ENCODE measurements around the gene IHH. TPM values are rescaled to one million over a fixed set of nuclear protein-coding genes. Genes with fewer than 3 reads are reported as not detected.

IHH gene
- total and polyA plus RNA-seq, 9 donors = 0.04 to 3.2 (median 0.14) TPM; not detected in 3

- Histone ChIP-seq H3K27ac (ENCODE audit: low read length) (no peak overlapping the region), H3K4me3 (ENCODE audit: low read length) (no peak overlapping the region), H3K27me3 (ENCODE audit: control insufficient read depth, insufficient read depth, low read length) (peaks cover 10% of the 10 kb centered on the region), H3K36me3 (ENCODE audit: control insufficient read depth, insufficient read depth, low read length) (no peaks in the 10 kb centered on the region), H3K9me3 (replicated peaks; ENCODE audit: control insufficient read depth, low read depth, low read length) (no peaks in the 10 kb centered on the region), H3K4me1 (ENCODE audit: control insufficient read depth, insufficient read depth, low read length) (peaks cover 10% of the 10 kb centered on the region)
- no peak for DNase-seq
- WGBS (ENCODE audit: insufficient coverage) = 83% methylated on average over 5 of the region's 6 CpGs
Measured at GRCh38 chr2:219019436-219019835, 41.3 kb downstream of the IHH start.

GRCh38 chr2:219018726-219019125, 42.0 kb downstream of the IHH start:
- 84% methylated on average over 8 of the region's 10 CpGs for WGBS (ENCODE audit: insufficient coverage)
- Histone ChIP-seq H3K27me3 (ENCODE audit: control insufficient read depth, insufficient read depth, low read length) (peaks cover 13% of the 10 kb centered on the region), H3K27ac (ENCODE audit: low read length) (no peak overlapping the region), H3K4me1 (ENCODE audit: control insufficient read depth, insufficient read depth, low read length) (peaks cover 10% of the 10 kb centered on the region), H3K9me3 (replicated peaks; ENCODE audit: control insufficient read depth, low read depth, low read length) (no peaks in the 10 kb centered on the region), H3K36me3 (ENCODE audit: control insufficient read depth, insufficient read depth, low read length) (no peaks in the 10 kb centered on the region), H3K4me3 (ENCODE audit: low read length) (no peak overlapping the region)
- no peak for DNase-seq

- Histone ChIP-seq H3K9me3 (replicated peaks; ENCODE audit: control insufficient read depth, low read depth, low read length) (no peaks in the 10 kb centered on the region), H3K4me3 (ENCODE audit: low read length) (no peak overlapping the region), H3K27ac (ENCODE audit: low read length) (no peak overlapping the region), H3K27me3 (ENCODE audit: control insufficient read depth, insufficient read depth, low read length) (peaks cover 17% of the 10 kb centered on the region), H3K4me1 (ENCODE audit: control insufficient read depth, insufficient read depth, low read length) (peaks cover 10% of the 10 kb centered on the region), H3K36me3 (ENCODE audit: control insufficient read depth, insufficient read depth, low read length) (no peaks in the 10 kb centered on the region)
- DNase-seq = no peak
- WGBS (ENCODE audit: insufficient coverage) = 88% methylated on average over 6 of the region's 7 CpGs
Measured at GRCh38 chr2:219018286-219018685, 42.4 kb downstream of the IHH start.

- H3K36me3 ChIP-seq (ENCODE audit: control insufficient read depth, insufficient read depth, low read length) = no peaks in the 10 kb centered on the region
- H3K4me1 ChIP-seq (ENCODE audit: control insufficient read depth, insufficient read depth, low read length) = peaks cover 10% of the 10 kb centered on the region
- DNase-seq = peak; percentile 54
- H3K9me3 ChIP-seq (replicated peaks; ENCODE audit: control insufficient read depth, low read depth, low read length) = no peaks in the 10 kb centered on the region
- peak overlapping the region; percentile 29 for H3K27ac ChIP-seq (ENCODE audit: low read length)
- peaks cover 19% of the 10 kb centered on the region for H3K27me3 ChIP-seq (ENCODE audit: control insufficient read depth, insufficient read depth, low read length)
- no peak overlapping the region for H3K4me3 ChIP-seq (ENCODE audit: low read length)
- WGBS (ENCODE audit: insufficient coverage) = 57% methylated on average over 7 of the region's 14 CpGs
Measured at GRCh38 chr2:219017201-219017931, 43.4 kb downstream of the IHH start.

- Histone ChIP-seq H3K4me1 (ENCODE audit: control insufficient read depth, insufficient read depth, low read length) (peaks cover 10% of the 10 kb centered on the region), H3K9me3 (replicated peaks; ENCODE audit: control insufficient read depth, low read depth, low read length) (no peaks in the 10 kb centered on the region), H3K36me3 (ENCODE audit: control insufficient read depth, insufficient read depth, low read length) (no peaks in the 10 kb centered on the region), H3K27ac (ENCODE audit: low read length) (peak overlapping the region; percentile 29), H3K27me3 (ENCODE audit: control insufficient read depth, insufficient read depth, low read length) (peaks cover 21% of the 10 kb centered on the region), H3K4me3 (ENCODE audit: low read length) (no peak overlapping the region)
- WGBS (ENCODE audit: insufficient coverage) = 85% methylated on average over 4 of the region's 11 CpGs
- no peak for DNase-seq
Measured at GRCh38 chr2:219016721-219017120, 44.0 kb downstream of the IHH start.

- H3K4me3 ChIP-seq (ENCODE audit: low read length) = no peak overlapping the region
- H3K4me1 ChIP-seq (ENCODE audit: control insufficient read depth, insufficient read depth, low read length) = no peaks in the 10 kb centered on the region
- H3K36me3 ChIP-seq (ENCODE audit: control insufficient read depth, insufficient read depth, low read length) = no peaks in the 10 kb centered on the region
- no peak overlapping the region for H3K27ac ChIP-seq (ENCODE audit: low read length)
- H3K9me3 ChIP-seq (replicated peaks; ENCODE audit: control insufficient read depth, low read depth, low read length) = no peaks in the 10 kb centered on the region
- no CpG with 5 or more reads among the region's 5 CpGs for WGBS (ENCODE audit: insufficient coverage)
- peaks cover 35% of the 10 kb centered on the region for H3K27me3 ChIP-seq (ENCODE audit: control insufficient read depth, insufficient read depth, low read length)
- DNase-seq = no peak
Measured at GRCh38 chr2:219010873-219011272, 49.8 kb downstream of the IHH start.

- peaks cover 41% of the 10 kb centered on the region for H3K27me3 ChIP-seq (ENCODE audit: control insufficient read depth, insufficient read depth, low read length)
Measured at GRCh38 chr2:219010162-219010756, 50.5 kb downstream of the IHH start.

GRCh38 chr2:219009294-219009693, 51.4 kb downstream of the IHH start:
- 56% methylated on average over 1 of the region's 2 CpGs for WGBS (ENCODE audit: insufficient coverage)
- peaks cover 45% of the 10 kb centered on the region for H3K27me3 ChIP-seq (ENCODE audit: control insufficient read depth, insufficient read depth, low read length)

More at GRCh38 chr2:219010162-219010756, 50.5 kb downstream of the IHH start:
- Histone ChIP-seq H3K36me3 (ENCODE audit: control insufficient read depth, insufficient read depth, low read length) (no peaks in the 10 kb centered on the region), H3K4me3 (ENCODE audit: low read length) (no peak overlapping the region), H3K27ac (ENCODE audit: low read length) (no peak overlapping the region), H3K4me1 (ENCODE audit: control insufficient read depth, insufficient read depth, low read length) (no peaks in the 10 kb centered on the region), H3K9me3 (replicated peaks; ENCODE audit: control insufficient read depth, low read depth, low read length) (no peaks in the 10 kb centered on the region)
- WGBS (ENCODE audit: insufficient coverage) = no CpG with 5 or more reads among the region's 6 CpGs
- DNase-seq = no peak

More at GRCh38 chr2:219009294-219009693, 51.4 kb downstream of the IHH start:
- no peak for DNase-seq
- no peaks in the 10 kb centered on the region for H3K9me3 ChIP-seq (replicated peaks; ENCODE audit: control insufficient read depth, low read depth, low read length)
- no peaks in the 10 kb centered on the region for H3K4me1 ChIP-seq (ENCODE audit: control insufficient read depth, insufficient read depth, low read length)
- no peak overlapping the region for H3K27ac ChIP-seq (ENCODE audit: low read length)
- no peaks in the 10 kb centered on the region for H3K36me3 ChIP-seq (ENCODE audit: control insufficient read depth, insufficient read depth, low read length)
- no peak overlapping the region for H3K4me3 ChIP-seq (ENCODE audit: low read length)

Other genes with a start within 250 kb of the IHH start
- gene PRKAG3, start 229.1 kb downstream of the IHH start, total RNA-seq = 19.3 TPM
- 10 to 100 TPM in 7 of 8 donors, 1 to 10 TPM in 1; 9.9 to 22.6 (median 19.0) TPM for gene PRKAG3, start 229.1 kb downstream of the IHH start, polyA plus RNA-seq (ENCODE audit: insufficient read depth in 1 of 8, insufficient read length in 8 of 8, low replicate concordance in 1 of 8)
- gene WNT6, start 201.1 kb downstream of the IHH start, total RNA-seq = 0.09 TPM
- gene WNT6, start 201.1 kb downstream of the IHH start, polyA plus RNA-seq (ENCODE audit: insufficient read depth in 1 of 8, insufficient read length in 8 of 8, low replicate concordance in 1 of 8) = 1 to 10 TPM in 1 of 8 donors, under 1 TPM in 5, not detected in 2; 0.11 to 2.8 (median 0.13) TPM
- gene WNT10A, start 180.1 kb downstream of the IHH start, total RNA-seq = 0.04 TPM
- gene WNT10A, start 180.1 kb downstream of the IHH start, polyA plus RNA-seq (ENCODE audit: insufficient read depth in 1 of 8, insufficient read length in 8 of 8, low replicate concordance in 1 of 8) = 1 to 10 TPM in 1 of 8 donors, under 1 TPM in 2, not detected in 5; 0.06 to 1.7 (median 0.07) TPM
- 0.04 TPM for gene CDK5R2, start 101.3 kb downstream of the IHH start, total RNA-seq
- gene CDK5R2, start 101.3 kb downstream of the IHH start, polyA plus RNA-seq (ENCODE audit: insufficient read depth in 1 of 8, insufficient read length in 8 of 8, low replicate concordance in 1 of 8) = under 1 TPM in 5 of 8 donors, not detected in 3; 0.07 to 0.16 (median 0.08) TPM
- not detected for gene FEV, start 75.7 kb downstream of the IHH start, total RNA-seq
- gene FEV, start 75.7 kb downstream of the IHH start, polyA plus RNA-seq (ENCODE audit: insufficient read depth in 1 of 8, insufficient read length in 8 of 8, low replicate concordance in 1 of 8) = under 1 TPM in 5 of 8 donors, not detected in 3; 0.08 to 0.62 (median 0.40) TPM
- gene CRYBA2, start 67.5 kb downstream of the IHH start, total RNA-seq = not detected
- not detected for gene CRYBA2, start 67.5 kb downstream of the IHH start, polyA plus RNA-seq (ENCODE audit: insufficient read depth in 1 of 8, insufficient read length in 8 of 8, low replicate concordance in 1 of 8)
- gene CFAP65, start 19.4 kb downstream of the IHH start, total RNA-seq = not detected
- gene CFAP65, start 19.4 kb downstream of the IHH start, polyA plus RNA-seq (ENCODE audit: insufficient read depth in 1 of 8, insufficient read length in 8 of 8, low replicate concordance in 1 of 8) = under 1 TPM in 2 of 8 donors, not detected in 6; 0.05 to 0.54 TPM
- gene NHEJ1, start 99.9 kb upstream of the IHH start, total RNA-seq = 14.1 TPM
- gene NHEJ1, start 99.9 kb upstream of the IHH start, polyA plus RNA-seq (ENCODE audit: insufficient read depth in 1 of 8, insufficient read length in 8 of 8, low replicate concordance in 1 of 8) = 10 to 100 TPM; 11.4 to 18.5 (median 13.6) TPM
- gene SLC23A3, start 109.1 kb upstream of the IHH start, total RNA-seq = 1.5 TPM
- gene SLC23A3, start 109.1 kb upstream of the IHH start, polyA plus RNA-seq (ENCODE audit: insufficient read depth in 1 of 8, insufficient read length in 8 of 8, low replicate concordance in 1 of 8) = 1 to 10 TPM in 3 of 8 donors, under 1 TPM in 5; 0.59 to 1.7 (median 0.95) TPM
- gene CNPPD1, start 116.0 kb upstream of the IHH start, total RNA-seq = 23.4 TPM
- 10 to 100 TPM; 32.5 to 40.8 (median 37.1) TPM for gene CNPPD1, start 116.0 kb upstream of the IHH start, polyA plus RNA-seq (ENCODE audit: insufficient read depth in 1 of 8, insufficient read length in 8 of 8, low replicate concordance in 1 of 8)
- 28.9 TPM for gene RETREG2, start 117.4 kb upstream of the IHH start, total RNA-seq
- 10 to 100 TPM; 37.6 to 57.7 (median 47.0) TPM for gene RETREG2, start 117.4 kb upstream of the IHH start, polyA plus RNA-seq (ENCODE audit: insufficient read depth in 1 of 8, insufficient read length in 8 of 8, low replicate concordance in 1 of 8)
- gene ZFAND2B, start 145.9 kb upstream of the IHH start, total RNA-seq = 26.6 TPM
- 10 to 100 TPM; 18.8 to 31.9 (median 22.8) TPM for gene ZFAND2B, start 145.9 kb upstream of the IHH start, polyA plus RNA-seq (ENCODE audit: insufficient read depth in 1 of 8, insufficient read length in 8 of 8, low replicate concordance in 1 of 8)
- gene ABCB6, start 158.0 kb upstream of the IHH start, total RNA-seq = 28.7 TPM
- gene ABCB6, start 158.0 kb upstream of the IHH start, polyA plus RNA-seq (ENCODE audit: insufficient read depth in 1 of 8, insufficient read length in 8 of 8, low replicate concordance in 1 of 8) = 10 to 100 TPM; 28.4 to 42.0 (median 34.2) TPM
- gene ATG9A, start 168.7 kb upstream of the IHH start, total RNA-seq = 13.7 TPM
- 10 to 100 TPM; 27.6 to 35.1 (median 32.3) TPM for gene ATG9A, start 168.7 kb upstream of the IHH start, polyA plus RNA-seq (ENCODE audit: insufficient read depth in 1 of 8, insufficient read length in 8 of 8, low replicate concordance in 1 of 8)
- 21.5 TPM for gene ANKZF1, start 168.9 kb upstream of the IHH start, total RNA-seq
- gene ANKZF1, start 168.9 kb upstream of the IHH start, polyA plus RNA-seq (ENCODE audit: insufficient read depth in 1 of 8, insufficient read length in 8 of 8, low replicate concordance in 1 of 8) = 10 to 100 TPM; 16.3 to 32.0 (median 23.6) TPM
- 6.6 TPM for gene GLB1L, start 184.5 kb upstream of the IHH start, total RNA-seq
- gene GLB1L, start 184.5 kb upstream of the IHH start, polyA plus RNA-seq (ENCODE audit: insufficient read depth in 1 of 8, insufficient read length in 8 of 8, low replicate concordance in 1 of 8) = 1 to 10 TPM; 3.3 to 9.9 (median 5.7) TPM
- 12.5 TPM for gene STK16, start 184.6 kb upstream of the IHH start, total RNA-seq
- gene STK16, start 184.6 kb upstream of the IHH start, polyA plus RNA-seq (ENCODE audit: insufficient read depth in 1 of 8, insufficient read length in 8 of 8, low replicate concordance in 1 of 8) = 10 to 100 TPM; 15.1 to 23.1 (median 19.6) TPM
- gene TUBA4B, start 192.3 kb upstream of the IHH start, total RNA-seq = 0.04 TPM
- under 1 TPM in 6 of 8 donors, not detected in 2; 0.13 to 0.56 (median 0.18) TPM for gene TUBA4B, start 192.3 kb upstream of the IHH start, polyA plus RNA-seq (ENCODE audit: insufficient read depth in 1 of 8, insufficient read length in 8 of 8, low replicate concordance in 1 of 8)
- gene TUBA4A, start 193.0 kb upstream of the IHH start, total RNA-seq = 36.2 TPM
- 100 to 1,000 TPM in 4 of 8 donors, 10 to 100 TPM in 4; 77.1 to 160 (median 107) TPM for gene TUBA4A, start 193.0 kb upstream of the IHH start, polyA plus RNA-seq (ENCODE audit: insufficient read depth in 1 of 8, insufficient read length in 8 of 8, low replicate concordance in 1 of 8)
- 52.6 TPM for gene DNAJB2, start 218.4 kb upstream of the IHH start, total RNA-seq
- 10 to 100 TPM; 77.8 to 93.2 (median 85.9) TPM for gene DNAJB2, start 218.4 kb upstream of the IHH start, polyA plus RNA-seq (ENCODE audit: insufficient read depth in 1 of 8, insufficient read length in 8 of 8, low replicate concordance in 1 of 8)
- 0.09 TPM for gene PTPRN, start 248.5 kb upstream of the IHH start, total RNA-seq
- gene PTPRN, start 248.5 kb upstream of the IHH start, polyA plus RNA-seq (ENCODE audit: insufficient read depth in 1 of 8, insufficient read length in 8 of 8, low replicate concordance in 1 of 8) = 1 to 10 TPM in 1 of 8 donors, under 1 TPM in 7; 0.09 to 1.0 (median 0.38) TPM